AG04449 (cell line): ENCODE results near the gene RAB4A.
"Not testable (repeated sequence)": the region's sequence is repeated elsewhere in the genome, so short reads cannot be mapped to it uniquely, and the experiment has no call there.

Source experiments
- CTCF ChIA-PET: fragments of 350-600 bp; formaldehyde crosslinking; extraction: SDS; loops from one replicate; lab custom pipeline; 2021; ENCODE audit warnings: antibody characterized with exemption; lab: Yijun Ruan, JAX
- POLR2A ChIA-PET: fragments of 400-600, 350-600 bp; formaldehyde crosslinking; extraction: SDS; loops from one replicate; lab custom pipeline; 2020; ENCODE audit warnings: antibody characterized with exemption, inconsistent platforms; lab: Yijun Ruan, JAX
- DNase-seq: peaks from one replicate; pipeline ENCODE4 v3.0.0-alpha.2; 2010; ENCODE audit warnings: low read depth, low spot score
- H3K4me3 ChIP-seq: 2 replicates; pipeline ENCODE4 v1.5.1; 2011; ENCODE audit warnings: low read depth, mild to moderate bottlenecking, control low read depth, low read length
- CTCF ChIP-seq: IDR thresholded peaks from one replicate; pipeline ENCODE4 v1.5.1; 2011; ENCODE audit warnings: mild to moderate bottlenecking, moderate library complexity, low read length, control low read depth, inconsistent platforms; ENCODE audit not compliant: insufficient read depth; ENCODE audit errors: missing control alignments

RAB4A gene

DNA sequence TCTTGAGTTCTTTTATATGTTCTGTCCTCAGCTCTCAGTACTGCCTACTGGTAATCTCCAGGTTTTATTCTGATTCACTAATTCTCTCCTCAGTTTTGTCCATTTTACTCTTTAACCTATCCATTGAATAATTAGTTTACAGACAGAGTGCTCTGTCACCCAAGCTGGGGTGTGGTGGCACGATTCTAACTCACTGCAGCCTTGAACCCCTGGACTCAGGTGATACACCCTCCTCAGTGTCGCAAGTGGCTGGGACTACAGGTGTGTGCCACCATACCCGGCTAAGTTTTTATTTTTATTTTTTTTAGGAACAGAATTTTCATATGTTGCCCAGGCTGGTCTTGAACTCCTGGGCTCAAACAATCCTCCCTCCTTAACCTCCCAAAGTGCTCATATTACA lies 14.0 kb downstream of the RAB4A start:
- no peak overlapping the region for H3K4me3 ChIP-seq
- DNase-seq, result no peak
- POLR2A ChIA-PET, result no interaction called here
- TF ChIP-seq CTCF, result no peak
- CTCF ChIA-PET, result no interaction called here

DNA sequence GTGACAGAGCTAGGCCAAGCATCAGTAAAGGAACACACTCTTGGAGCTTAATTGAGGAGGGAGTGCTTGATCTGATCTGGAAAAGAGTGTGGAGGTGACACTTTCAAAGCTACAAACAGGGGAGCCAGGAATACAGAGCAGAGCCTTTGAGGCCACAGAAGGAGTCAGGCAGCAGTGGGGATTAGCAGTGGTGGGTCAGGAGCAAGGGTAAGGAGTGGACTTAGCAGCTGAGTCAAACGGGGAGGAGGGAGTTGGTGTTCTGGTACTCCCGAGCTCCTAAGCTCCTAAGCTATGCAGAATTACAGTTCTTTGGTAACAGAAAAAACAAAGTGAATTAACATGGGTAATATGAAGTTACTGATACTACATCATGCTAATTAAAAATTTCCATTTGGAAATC lies 14.5 kb downstream of the RAB4A start:
- no peak overlapping the region for H3K4me3 ChIP-seq
- POLR2A ChIA-PET, result no interaction called here
- TF ChIP-seq CTCF, result no peak
- no peak for DNase-seq
- CTCF ChIA-PET, result no interaction called here

DNA sequence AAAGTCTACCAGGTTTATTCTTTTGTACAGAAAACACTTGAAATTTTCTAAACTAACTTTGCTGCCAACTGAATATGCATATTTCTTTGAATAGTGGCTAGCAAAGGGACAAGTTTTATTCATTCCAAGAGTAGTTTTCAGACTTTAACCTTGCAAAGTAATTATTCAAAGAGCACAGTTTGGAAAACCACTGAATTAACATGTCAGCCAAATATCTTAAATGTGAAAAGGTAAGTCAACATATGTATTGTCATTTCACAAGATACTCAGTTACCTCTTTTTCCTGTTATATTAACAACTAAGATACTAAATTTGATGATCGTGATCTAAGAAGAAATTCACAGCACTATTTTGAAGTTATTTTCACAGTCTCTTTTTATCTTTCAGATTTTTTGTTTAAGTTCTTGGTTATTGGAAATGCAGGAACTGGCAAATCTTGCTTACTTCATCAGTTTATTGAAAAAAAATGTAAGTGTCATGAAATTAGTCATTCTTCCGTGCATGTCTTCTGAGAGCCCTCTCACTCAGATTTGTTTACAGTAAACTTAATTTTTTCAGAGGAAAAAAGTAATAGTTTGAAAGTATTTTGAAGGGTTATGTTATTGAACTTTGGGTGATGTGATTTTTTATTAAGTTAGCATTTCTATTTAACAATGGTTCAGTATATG lies 15.3 kb downstream of the RAB4A start:
- TF ChIP-seq CTCF, result no peak
- DNase-seq, result no peak
- ChIA-PET CTCF (no interaction called here), POLR2A (no interaction called here)
- H3K4me3 ChIP-seq, result no peak overlapping the region

DNA sequence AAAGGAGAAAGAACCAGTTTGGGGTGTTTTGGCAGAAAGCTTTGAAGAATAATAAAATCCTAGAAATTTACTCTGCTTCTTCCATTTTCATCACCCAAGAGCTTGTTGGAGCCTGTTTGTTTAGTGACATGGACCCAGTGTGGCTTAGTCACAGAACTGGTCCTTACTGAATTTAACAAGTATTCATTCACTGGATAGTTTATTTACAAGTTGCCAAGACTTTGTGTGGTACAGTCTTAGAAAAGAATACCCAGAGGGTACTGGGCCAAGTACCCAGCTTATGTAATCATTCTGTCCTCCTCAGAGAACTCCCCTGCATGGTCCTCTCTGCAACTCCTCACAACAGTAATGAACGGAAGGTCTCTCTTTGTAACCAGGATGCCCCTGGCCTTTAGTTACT lies 16.4 kb downstream of the RAB4A start:
- DNase-seq, result no peak
- ChIA-PET CTCF (interaction anchor here (0.9 kb wide), 1 partner anchor 195 kb away, joined by 3 read pairs; no protein-coding TSS in a partner anchor), POLR2A (no interaction called here)
- H3K4me3 ChIP-seq, result no peak overlapping the region
- no peak for TF ChIP-seq CTCF

DNA sequence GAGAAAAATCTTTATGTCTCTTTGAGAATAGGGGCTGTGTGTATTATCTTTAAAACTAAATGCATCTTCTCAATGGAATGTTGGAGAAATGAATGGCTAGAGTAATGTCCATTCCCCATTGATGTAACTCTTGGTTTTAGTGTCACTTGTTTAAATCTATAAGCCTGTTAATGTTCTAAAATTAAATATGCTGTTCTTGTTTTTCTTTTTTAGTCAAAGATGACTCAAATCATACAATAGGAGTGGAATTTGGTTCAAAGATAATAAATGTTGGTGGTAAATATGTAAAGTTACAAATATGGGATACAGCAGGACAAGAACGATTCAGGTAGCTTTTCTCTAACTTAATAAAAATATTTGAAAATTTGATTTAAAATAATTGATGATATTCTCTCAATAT lies 17.6 kb downstream of the RAB4A start:
- POLR2A ChIA-PET, result no interaction called here
- DNase-seq, result no peak
- CTCF ChIA-PET, result interaction anchor here (0.8 kb wide), 1 partner anchor 193 kb away, joined by 3 read pairs; no protein-coding TSS in a partner anchor
- no peak overlapping the region for H3K4me3 ChIP-seq
- TF ChIP-seq CTCF, result no peak

DNA sequence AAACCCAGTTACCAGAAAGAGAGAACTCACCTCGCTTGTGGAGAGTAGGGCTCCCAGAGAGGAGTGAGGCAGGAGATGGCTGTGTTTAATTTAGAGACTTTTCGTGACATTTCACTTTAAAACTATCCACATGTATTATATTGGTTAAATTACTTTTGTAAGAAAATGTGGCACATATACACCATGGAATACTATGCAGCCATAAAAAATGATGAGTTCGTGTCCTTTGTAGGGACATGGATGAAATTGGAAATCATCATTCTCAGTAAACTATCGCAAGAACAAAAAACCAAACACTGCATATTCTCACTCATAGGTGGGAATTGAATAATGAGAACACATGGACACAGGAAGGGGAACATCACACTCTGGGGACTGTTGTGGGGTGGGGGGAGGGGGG lies 20.8 kb downstream of the RAB4A start:
- POLR2A ChIA-PET, CTCF ChIA-PET, H3K4me3 ChIP-seq, DNase-seq: not testable (repeated sequence)

DNA sequence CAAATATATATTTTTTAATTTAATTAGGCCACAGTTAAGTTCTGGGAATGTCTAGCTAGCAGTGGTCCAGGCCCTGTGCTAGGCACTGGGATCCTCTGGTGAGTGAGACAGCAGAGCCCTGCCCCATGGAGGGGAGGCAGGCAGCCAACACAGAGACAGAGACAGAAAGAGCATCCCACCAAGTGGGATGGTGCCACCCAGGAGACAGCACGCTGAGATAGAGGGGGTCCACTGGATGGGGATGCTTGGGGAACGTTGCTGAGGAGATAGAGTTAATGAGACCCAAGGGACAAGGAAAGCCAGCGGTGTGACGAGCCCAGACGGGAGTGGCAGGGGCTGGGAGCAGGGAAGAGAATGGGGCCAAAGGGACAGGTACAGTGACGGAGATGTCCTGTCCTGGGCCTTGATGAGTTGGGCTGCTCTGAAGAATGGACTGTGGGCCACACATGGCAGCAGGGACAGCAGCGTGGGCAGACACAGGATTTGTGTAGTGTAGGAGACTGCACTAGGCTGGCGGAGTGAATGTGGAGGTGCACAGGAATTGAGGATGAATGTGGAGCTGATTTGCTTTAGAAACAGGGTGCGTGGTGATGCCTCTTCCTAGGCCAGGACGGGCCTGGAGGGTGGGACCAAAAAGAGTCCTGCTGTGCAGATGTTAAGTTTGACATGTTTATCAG lies 22.8 kb downstream of the RAB4A start:
- DNase-seq, result no peak
- CTCF ChIA-PET, result interaction anchor here (1.0 to 1.1 kb wide), 2 partner anchors 11 to 35 kb away, joined by 3 read pairs; no protein-coding TSS in a partner anchor
- TF ChIP-seq CTCF, result no peak
- no peak overlapping the region for H3K4me3 ChIP-seq
- POLR2A ChIA-PET, result no interaction called here
